ENCODE results near the gene ATP13A5.

DNA sequence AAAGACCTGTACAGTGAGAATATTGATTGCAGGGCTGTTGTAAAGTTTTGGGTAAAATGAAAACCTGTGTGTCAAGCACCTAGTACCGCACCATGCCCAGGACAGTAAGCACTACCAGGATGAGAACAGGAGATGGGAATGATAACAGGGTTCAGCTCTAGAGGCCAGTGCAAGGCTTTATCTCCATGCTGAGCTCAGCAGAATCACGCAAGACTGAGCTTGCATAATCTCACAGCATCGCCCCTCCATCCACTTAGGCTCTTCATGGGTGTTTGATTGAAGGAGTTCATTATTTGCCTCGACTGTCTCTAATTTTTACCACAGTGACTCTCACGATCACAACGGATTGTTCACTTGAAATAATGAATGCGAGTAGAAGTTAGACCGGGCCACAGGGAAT is 2.9 kb downstream of the ATP13A5 start:
- TF ChIP-seq EZH2 (IDR thresholded peaks at IDR 0.05; ENCODE audit: borderline replicate concordance, low read depth, low read length, severe bottlenecking), result no peak
- TF ChIP-seq, protein P1, sequence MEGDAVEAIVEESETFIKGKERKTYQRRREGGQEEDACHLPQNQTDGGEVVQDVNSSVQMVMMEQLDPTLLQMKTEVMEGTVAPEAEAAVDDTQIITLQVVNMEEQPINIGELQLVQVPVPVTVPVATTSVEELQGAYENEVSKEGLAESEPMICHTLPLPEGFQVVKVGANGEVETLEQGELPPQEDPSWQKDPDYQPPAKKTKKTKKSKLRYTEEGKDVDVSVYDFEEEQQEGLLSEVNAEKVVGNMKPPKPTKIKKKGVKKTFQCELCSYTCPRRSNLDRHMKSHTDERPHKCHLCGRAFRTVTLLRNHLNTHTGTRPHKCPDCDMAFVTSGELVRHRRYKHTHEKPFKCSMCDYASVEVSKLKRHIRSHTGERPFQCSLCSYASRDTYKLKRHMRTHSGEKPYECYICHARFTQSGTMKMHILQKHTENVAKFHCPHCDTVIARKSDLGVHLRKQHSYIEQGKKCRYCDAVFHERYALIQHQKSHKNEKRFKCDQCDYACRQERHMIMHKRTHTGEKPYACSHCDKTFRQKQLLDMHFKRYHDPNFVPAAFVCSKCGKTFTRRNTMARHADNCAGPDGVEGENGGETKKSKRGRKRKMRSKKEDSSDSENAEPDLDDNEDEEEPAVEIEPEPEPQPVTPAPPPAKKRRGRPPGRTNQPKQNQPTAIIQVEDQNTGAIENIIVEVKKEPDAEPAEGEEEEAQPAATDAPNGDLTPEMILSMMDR (IDR thresholded peaks at IDR 0.05; ENCODE audit: borderline replicate concordance, extremely low read depth, low read length, poor library complexity, severe bottlenecking), result no peak
